ENCODE measurements around the gene SIN3A.
"Not testable (repeated sequence)": the region's sequence is repeated elsewhere in the genome, so short reads cannot be mapped to it uniquely, and the experiment has no call there.

SIN3A gene

GRCh38 chr15:75451674-75452363, at the start of gene SIN3A:
Gene SIN3A (minus strand): TSS chr15:75451690. CDS start chr15:75430375, 21,315 bp downstream.
- peak; percentile 100 for DNase-seq

- DNase-seq: no peak
Observed at GRCh38 chr15:75493732-75494131, 42.2 kb upstream of the SIN3A start.

DNA sequence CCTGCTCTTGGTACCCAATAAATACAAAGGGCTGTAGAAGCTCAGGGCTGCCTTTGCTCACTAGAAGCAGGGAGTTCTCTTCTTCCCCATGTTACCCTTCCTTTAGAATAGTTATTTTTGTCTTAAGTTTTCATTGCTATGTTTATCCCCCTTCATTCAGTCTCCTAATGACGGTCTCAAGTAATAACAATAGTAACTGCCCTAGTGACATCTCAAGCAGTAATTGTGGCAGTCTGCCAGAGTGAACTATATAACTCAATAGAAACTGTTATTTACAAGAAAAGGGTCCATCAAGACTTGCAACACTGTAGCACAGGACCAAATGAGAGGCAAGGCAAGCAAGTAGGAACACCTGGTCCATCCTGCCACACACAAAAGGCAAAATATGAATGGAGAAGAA, 32.5 kb upstream of the SIN3A start:
- DNase-seq: no peak

GRCh38 chr15:75483556-75483955, 32.1 kb upstream of the SIN3A start:
- DNase-seq: not testable (repeated sequence)

DNA sequence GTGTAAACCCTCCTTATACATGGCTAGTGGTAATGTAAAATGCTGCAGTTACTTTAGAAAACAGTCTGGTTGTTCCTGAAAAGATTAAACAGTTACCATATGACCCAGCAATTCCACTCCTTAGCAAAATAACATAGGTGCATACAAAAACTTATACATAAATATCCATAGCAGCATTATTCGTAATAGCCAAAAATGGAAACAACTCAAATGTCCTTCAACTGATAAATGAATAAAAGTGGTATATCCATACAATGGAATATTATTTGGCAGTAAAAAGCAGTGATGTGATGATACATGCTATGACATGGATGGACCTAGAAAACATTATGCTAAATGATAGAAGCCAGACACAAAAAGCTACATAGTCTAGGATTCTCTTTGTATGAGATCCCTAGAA, 31.6 kb upstream of the SIN3A start:
- no peak for DNase-seq

DNA sequence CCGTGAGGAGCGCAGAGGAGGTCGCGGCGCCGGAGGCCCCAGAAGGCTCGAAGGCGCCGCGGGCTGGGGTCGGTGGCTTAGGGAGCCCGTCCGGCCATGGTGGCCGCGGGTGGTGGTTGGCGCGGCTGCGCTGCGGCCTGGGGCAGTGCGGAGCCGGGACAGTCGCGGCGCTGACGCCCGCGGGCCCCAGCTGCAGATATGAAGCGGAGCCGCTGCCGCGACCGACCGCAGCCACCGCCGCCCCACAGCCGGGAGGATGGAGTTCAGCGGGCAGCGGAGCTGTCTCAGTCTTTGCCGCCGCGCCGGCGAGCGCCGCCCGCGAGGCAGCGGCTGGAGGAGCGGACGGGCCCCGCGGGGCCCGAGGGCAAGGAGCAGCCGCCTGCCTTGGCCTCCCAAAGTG, 29.0 kb upstream of the SIN3A start:
- not testable (repeated sequence) for DNase-seq

DNA sequence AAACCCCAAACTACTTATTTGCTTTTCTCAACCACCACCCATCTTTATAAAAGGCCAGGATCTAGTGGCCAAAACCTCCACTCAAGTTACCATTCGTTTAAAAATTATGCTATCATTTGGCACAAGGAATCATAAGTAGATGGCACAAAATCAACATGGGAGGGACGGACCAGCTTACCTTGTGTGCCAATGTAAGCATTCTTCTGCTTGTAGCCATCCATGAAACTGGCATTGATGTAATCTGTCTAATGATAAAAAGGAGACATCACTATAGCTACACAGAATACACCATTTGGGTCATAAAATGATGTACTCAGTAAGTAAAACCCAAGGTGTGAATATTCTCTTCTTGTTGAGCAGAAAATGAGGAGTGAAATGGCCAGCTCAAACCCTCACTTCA, 28.2 kb upstream of the SIN3A start:
- no peak for DNase-seq

- not testable (repeated sequence) for DNase-seq
Observed at GRCh38 chr15:75477094-75477493, 25.6 kb upstream of the SIN3A start.

DNA sequence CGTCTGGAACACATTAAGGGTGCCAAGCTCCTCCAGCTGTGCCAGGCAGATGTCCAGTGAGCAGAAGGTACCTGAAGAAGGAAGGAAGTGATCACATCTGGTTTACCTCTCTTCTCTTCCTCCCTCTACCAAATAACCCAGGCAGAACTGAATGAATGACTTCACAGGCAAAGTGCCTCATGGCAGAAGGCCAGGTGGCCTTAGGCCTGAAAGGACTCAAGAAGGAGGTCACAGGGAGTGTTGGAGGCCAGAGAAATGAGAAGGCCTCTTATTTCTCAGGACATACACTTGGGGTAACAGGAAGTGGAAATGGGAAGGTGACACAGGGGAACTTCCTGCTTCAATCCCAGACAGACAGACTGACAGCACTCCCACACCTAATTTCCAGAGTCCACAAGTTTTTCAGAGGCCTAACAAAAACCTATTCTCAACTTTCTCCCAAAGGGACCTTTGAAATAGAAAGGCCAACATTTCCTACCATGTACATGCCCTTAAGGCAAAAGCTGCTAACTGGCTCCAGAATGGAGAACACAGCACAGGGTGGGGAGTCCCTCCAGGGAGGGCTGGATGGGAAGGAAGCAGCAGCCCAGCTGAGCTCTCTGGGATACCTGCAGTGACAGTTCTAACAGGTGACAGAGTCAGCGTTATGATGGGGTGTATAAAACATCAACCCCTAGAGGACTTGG, 17.6 kb upstream of the SIN3A start:
- no peak for DNase-seq

GRCh38 chr15:75460646-75461045, 9.2 kb upstream of the SIN3A start:
- no peak for DNase-seq

- no peak for DNase-seq
Observed at GRCh38 chr15:75459581-75459980, 8.1 kb upstream of the SIN3A start.

DNA sequence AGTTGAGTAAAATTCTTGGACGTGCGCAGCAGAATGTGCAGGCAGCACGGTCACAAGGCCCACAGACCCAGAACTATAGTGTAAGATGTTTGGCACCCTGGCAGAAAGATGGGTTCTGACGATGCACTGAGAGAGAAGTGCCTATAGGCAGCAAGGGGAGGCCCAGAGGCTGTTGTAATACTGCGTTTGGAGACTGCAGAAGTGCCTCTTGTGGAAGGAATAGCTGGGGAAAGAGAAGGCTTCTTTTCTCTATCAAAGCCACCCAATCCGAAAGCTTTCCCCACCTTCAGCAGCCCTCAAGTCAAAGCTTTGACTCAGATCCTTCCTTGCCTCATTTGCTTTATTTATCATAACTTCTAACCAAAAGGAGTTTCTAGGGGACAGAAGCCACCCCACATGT, 5.2 kb upstream of the SIN3A start:
- no peak for DNase-seq

- peak; percentile 38 to 85 for DNase-seq
Observed at GRCh38 chr15:75455982-75456531, 4.6 kb upstream of the SIN3A start.

- DNase-seq: peak; percentile 60 to 85
Observed at GRCh38 chr15:75455424-75455981, 4.0 kb upstream of the SIN3A start.

- peak; percentile 47 to 88 for DNase-seq
Observed at GRCh38 chr15:75454471-75455378, 3.2 kb upstream of the SIN3A start.

GRCh38 chr15:75453703-75454470, 2.4 kb upstream of the SIN3A start:
- DNase-seq: peak; percentile 99

DNA sequence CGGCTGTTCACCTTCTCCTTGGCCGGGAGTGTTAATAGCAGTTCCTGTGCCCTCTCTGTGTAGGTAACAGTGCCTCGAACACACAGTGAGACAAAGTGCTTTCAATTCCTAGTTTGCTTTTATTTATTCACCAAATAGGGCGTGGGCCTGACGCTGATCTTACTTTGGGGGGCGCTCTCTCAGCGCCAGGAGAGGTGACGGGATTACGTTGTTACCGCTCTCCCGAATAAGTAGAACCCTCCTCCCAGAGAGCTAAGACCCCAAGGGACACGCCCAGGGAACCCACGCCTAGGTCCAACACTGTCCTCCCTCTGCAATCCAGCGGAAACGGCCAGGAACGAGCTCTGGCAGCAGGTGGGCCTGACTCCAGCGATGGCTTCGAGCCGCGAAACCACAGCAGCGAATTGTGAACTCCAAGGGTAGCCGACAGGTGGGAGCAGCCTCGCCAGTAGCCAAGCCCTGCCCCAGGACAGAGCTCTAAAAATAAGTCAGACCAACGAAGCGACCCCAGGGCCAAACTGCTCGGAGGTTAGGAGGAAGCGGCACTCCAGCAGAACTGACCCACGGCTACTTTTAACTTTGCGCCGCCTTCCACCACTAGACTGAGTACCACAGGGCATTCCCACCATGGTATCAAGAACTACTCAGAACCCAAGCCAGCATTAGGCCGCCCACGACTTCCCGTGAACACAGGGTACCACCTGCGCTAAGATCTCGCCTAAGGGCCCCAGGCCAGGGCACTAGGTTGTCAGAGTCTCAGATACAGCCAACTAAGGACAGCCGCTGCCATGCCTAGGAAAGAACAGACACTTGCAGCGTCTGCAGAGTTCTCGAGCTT, 1.6 kb upstream of the SIN3A start:
- DNase-seq: peak; percentile 49 to 58

GRCh38 chr15:75452364-75452864, 924 bp upstream of the SIN3A start:
- DNase-seq: peak; percentile 64 to 84

DNA sequence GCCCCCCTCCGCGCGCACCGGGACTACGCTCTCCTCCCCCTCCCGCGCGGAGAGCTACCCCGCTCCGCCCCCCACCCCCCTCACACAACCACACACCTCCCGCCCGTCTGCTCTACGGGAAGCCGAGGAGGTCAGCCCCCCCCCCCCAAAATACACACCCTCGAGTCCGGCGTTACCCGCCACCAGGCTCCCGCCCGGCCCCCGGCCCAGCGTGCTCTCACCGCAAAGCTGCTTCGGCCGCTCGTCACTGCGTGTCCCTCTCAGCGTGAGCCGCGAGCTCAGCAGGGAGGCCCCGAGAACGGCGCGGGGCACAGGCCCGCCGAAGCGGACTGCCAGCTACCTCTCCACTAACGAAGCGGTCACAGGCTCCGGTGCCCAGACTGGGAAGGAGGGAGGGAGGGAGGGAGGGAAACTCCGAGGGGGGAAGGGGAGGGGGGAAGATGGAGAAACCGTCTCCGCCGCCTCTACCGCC, 252 bp downstream of the SIN3A start:
- no peak for DNase-seq

DNA sequence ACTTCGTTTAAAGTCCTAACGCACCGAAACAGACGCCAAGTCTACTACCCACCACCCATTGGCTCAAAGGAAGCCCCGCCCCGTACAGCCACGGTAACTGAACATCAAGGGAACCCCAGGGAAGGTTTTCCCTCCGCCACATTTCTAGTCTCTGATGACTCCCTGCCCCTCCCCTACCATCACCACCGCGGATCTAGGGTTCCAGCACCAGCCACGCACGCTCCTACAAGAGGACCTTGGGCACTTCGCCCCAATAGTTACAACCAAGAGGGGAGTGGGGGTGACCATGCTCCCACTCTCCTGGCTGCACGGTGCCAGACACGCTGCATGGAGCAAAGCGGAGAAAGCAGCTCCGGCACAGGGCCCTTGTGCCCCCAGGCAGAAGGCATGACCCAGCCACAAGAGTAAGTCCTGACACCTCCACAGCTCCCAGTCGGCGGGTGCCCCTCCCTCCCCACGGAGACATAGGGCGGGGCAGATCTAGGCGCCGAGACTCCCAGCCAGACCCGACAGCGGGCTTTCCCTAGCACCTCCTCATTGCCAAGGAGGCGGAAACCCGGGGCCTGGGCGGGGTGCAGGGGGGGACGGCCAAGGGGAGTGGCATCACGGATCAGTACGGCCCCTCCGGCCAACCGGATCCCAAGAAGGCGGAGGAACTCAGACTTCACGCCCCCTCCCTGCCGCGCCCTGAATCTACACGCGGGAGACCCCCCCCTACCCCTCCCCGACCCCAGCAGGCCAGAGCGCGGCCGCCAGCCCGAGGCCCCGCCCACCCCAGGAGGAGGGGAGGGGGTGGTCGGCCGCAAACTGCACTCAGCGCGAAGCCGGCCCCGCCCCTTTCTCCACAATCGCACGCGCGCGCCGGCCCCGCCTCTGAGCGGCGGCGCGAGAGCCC, 936 bp downstream of the SIN3A start:
- peak; percentile 90 to 97 for DNase-seq
